ENCODE results near the gene CDKN2D.

The CDKN2D gene

GRCh38 chr19:10568062-10568825 is 535 bp downstream of the CDKN2D start:
- peak overlapping the region; percentile 12 to 99 (median 94); a peak in 21 of 22 replicates for H3K27ac ChIP-seq
- peak overlapping the region; percentile 77 to 96 (median 91) for H3K9ac ChIP-seq
- H3K9me3 ChIP-seq (replicated peaks in 1 of 11): no peaks in the 10 kb centered on the region
- no peak for TF ChIP-seq Cebpa-rat (IDR thresholded peaks at IDR 0.05)
- peak overlapping the region; percentile 82 to 99 (median 94) for H3K4me3 ChIP-seq
- peaks cover 0 to 23% (median 10%) of the 10 kb centered on the region in 11 experiments; a peak in 14 of 22 replicates for H3K36me3 ChIP-seq
- no peaks in the 10 kb centered on the region for H3K27me3 ChIP-seq
- peak overlapping the region; percentile 92 to 100 (median 99) for H3K4me2 ChIP-seq
- H4K20me1 ChIP-seq: peaks cover 0 to 16% (median 0%) of the 10 kb centered on the region in 11 experiments; a peak in 6 of 22 replicates
- peaks cover 41 to 56% (median 50%) of the 10 kb centered on the region in 10 experiments for H3K4me1 ChIP-seq

- H4K20me1 ChIP-seq: peaks cover 0 to 21% (median 0%) of the 10 kb centered on the region in 11 experiments; a peak in 9 of 22 replicates
- peak overlapping the region; percentile 92 to 100 (median 99) for H3K4me2 ChIP-seq
- TF ChIP-seq Cebpa-rat (IDR thresholded peaks at IDR 0.05): no peak
- peaks cover 2 to 29% (median 16%) of the 10 kb centered on the region in 11 experiments; a peak in 19 of 22 replicates for H3K36me3 ChIP-seq
- peaks cover 40 to 60% (median 49%) of the 10 kb centered on the region in 10 experiments for H3K4me1 ChIP-seq
- peak overlapping the region; percentile 82 to 99 (median 94) for H3K4me3 ChIP-seq
- peak overlapping the region in 10 of 11 experiments; percentile 88 to 99 (median 94); a peak in 20 of 22 replicates for H3K27ac ChIP-seq
- H3K9ac ChIP-seq: peak overlapping the region; percentile 77 to 96 (median 91)
- no peaks in the 10 kb centered on the region for H3K27me3 ChIP-seq
- H3K9me3 ChIP-seq (replicated peaks in 1 of 11): no peaks in the 10 kb centered on the region
These were observed 1.1 kb downstream of the CDKN2D start for GRCh38 chr19:10567656-10568055.

GRCh38 chr19:10566658-10567410 is 1.9 kb downstream of the CDKN2D start:
- Histone ChIP-seq H4K20me1 (peaks cover 0 to 23% (median 4%) of the 10 kb centered on the region in 11 experiments; a peak in 9 of 22 replicates), H3K4me2 (peak overlapping the region; percentile 92 to 100 (median 99)), H3K27ac (peak overlapping the region; percentile 74 to 99 (median 94); a peak in 21 of 22 replicates), H3K4me3 (peak overlapping the region; percentile 82 to 99 (median 94)), H3K9ac (peak overlapping the region; percentile 77 to 96 (median 91); a peak in 21 of 22 replicates), H3K27me3 (no peaks in the 10 kb centered on the region), H3K36me3 (peaks cover 7 to 38% (median 24%) of the 10 kb centered on the region in 11 experiments; a peak in 19 of 22 replicates), H3K4me1 (peaks cover 37 to 57% (median 46%) of the 10 kb centered on the region in 10 experiments), H3K9me3 (replicated peaks in 1 of 11) (no peaks in the 10 kb centered on the region)
- TF ChIP-seq Cebpa-rat (IDR thresholded peaks at IDR 0.05): no peak

- Histone ChIP-seq H3K9me3 (replicated peaks in 1 of 11) (no peaks in the 10 kb centered on the region), H3K36me3 (peaks cover 9 to 43% (median 29%) of the 10 kb centered on the region in 11 experiments; a peak in 21 of 22 replicates), H4K20me1 (peaks cover 0 to 25% (median 4%) of the 10 kb centered on the region in 11 experiments; a peak in 9 of 22 replicates), H3K4me3 (peak overlapping the region; percentile 82 to 99 (median 94)), H3K4me1 (peaks cover 37 to 58% (median 46%) of the 10 kb centered on the region in 10 experiments), H3K4me2 (peak overlapping the region; percentile 92 to 100 (median 99)), H3K27ac (peak overlapping the region; percentile 74 to 99 (median 94); a peak in 21 of 22 replicates), H3K27me3 (no peaks in the 10 kb centered on the region), H3K9ac (peak overlapping the region; percentile 77 to 96 (median 91); a peak in 21 of 22 replicates)
- no peak for TF ChIP-seq Cebpa-rat (IDR thresholded peaks at IDR 0.05)
These were observed 2.4 kb downstream of the CDKN2D start for GRCh38 chr19:10566408-10566657.

GRCh38 chr19:10565567-10566407 is 3.0 kb downstream of the CDKN2D start, which contains the start of gene KRI1:
Gene KRI1, minus strand, starts transcription at chr19:10566010. Its CDS starts 11 bp downstream, at chr19:10565999.
- Histone ChIP-seq H3K36me3 (peaks cover 14 to 48% (median 35%) of the 10 kb centered on the region in 11 experiments), H4K20me1 (peaks cover 0 to 30% (median 5%) of the 10 kb centered on the region in 11 experiments; a peak in 9 of 22 replicates), H3K4me3 (peak within 1 kb of the TSS; percentile 87 to 99 (median 94)), H3K4me2 (peak within 1 kb of the TSS; percentile 93 to 100 (median 99)), H3K9me3 (replicated peaks in 1 of 11) (no peaks in the 10 kb centered on the region), H3K4me1 (peaks cover 37 to 58% (median 46%) of the 10 kb centered on the region in 10 experiments), H3K27ac (peak within 1 kb of the TSS; percentile 84 to 100 (median 98)), H3K9ac (peak within 1 kb of the TSS; percentile 95 to 99 (median 97)), H3K27me3 (no peaks in the 10 kb centered on the region)
- no peak for TF ChIP-seq Cebpa-rat (IDR thresholded peaks at IDR 0.05)

- Histone ChIP-seq H3K9me3 (replicated peaks in 1 of 11) (no peaks in the 10 kb centered on the region), H3K9ac (peak overlapping the region; percentile 95 to 99 (median 97)), H3K27ac (peak overlapping the region; percentile 84 to 100 (median 98)), H3K36me3 (peaks cover 21 to 55% (median 42%) of the 10 kb centered on the region in 11 experiments), H4K20me1 (peaks cover 0 to 37% (median 6%) of the 10 kb centered on the region in 11 experiments; a peak in 9 of 22 replicates), H3K4me3 (peak overlapping the region; percentile 81 to 99 (median 88)), H3K4me1 (peaks cover 36 to 54% (median 42%) of the 10 kb centered on the region in 10 experiments), H3K27me3 (no peaks in the 10 kb centered on the region), H3K4me2 (peak overlapping the region; percentile 90 to 98 (median 94))
- TF ChIP-seq Cebpa-rat (IDR thresholded peaks at IDR 0.05): no peak
These were observed 3.7 kb downstream of the CDKN2D start for GRCh38 chr19:10565028-10565566.

- H3K27ac ChIP-seq: peak overlapping the region in 4 of 11 experiments; percentile 2 to 32 (median 24); a peak in 3 of 22 replicates
- TF ChIP-seq Cebpa-rat (IDR thresholded peaks at IDR 0.05): no peak
- H3K36me3 ChIP-seq: peaks cover 46 to 80% (median 67%) of the 10 kb centered on the region in 11 experiments
- H3K4me1 ChIP-seq: peaks cover 24 to 44% (median 34%) of the 10 kb centered on the region in 10 experiments
- no peak overlapping the region; a peak in 2 of 22 replicates for H3K4me2 ChIP-seq
- H3K9ac ChIP-seq: peak overlapping the region in 7 of 11 experiments; percentile 1 to 47 (median 25); a peak in 6 of 22 replicates
- H3K9me3 ChIP-seq (replicated peaks in 1 of 11): no peaks in the 10 kb centered on the region
- peaks cover 0 to 56% (median 15%) of the 10 kb centered on the region in 11 experiments; a peak in 10 of 22 replicates for H4K20me1 ChIP-seq
- no peaks in the 10 kb centered on the region for H3K27me3 ChIP-seq
- H3K4me3 ChIP-seq: no peak overlapping the region
These were observed 6.2 kb downstream of the CDKN2D start for GRCh38 chr19:10562609-10563008.
